Vagina (tissue), 2 donors: ENCODE data around the gene ARID5B.

Experiments
- POLR2A ChIP-seq, 2 donors: fragments of 450-650 bp; IDR thresholded peaks; one replicate each; pipeline ENCODE4 v1.6.1; 2017; ENCODE audit warnings: antibody characterized with exemption in 2 of 2, mild to moderate bottlenecking in 2 of 2, moderate library complexity in 2 of 2
- POLR2AphosphoS5 ChIP-seq, 2 donors: sonication (generic); formaldehyde crosslinking; IDR thresholded peaks; one replicate each; pipeline ENCODE4 v1.9.0; 2017; ENCODE audit warnings: antibody characterized with exemption in 2 of 2, mild to moderate bottlenecking in 2 of 2, low read depth in 1 of 2; ENCODE audit not compliant: insufficient read depth in 1 of 2
- TF ChIP-seq, protein P1 (sequence below), 3 experiments: fragments of 450-650 bp in 2 of 3; fragments of 200-600 bp in 1 of 3; sonication (generic) in 1 of 3; IDR thresholded peaks; one replicate each; pipeline ENCODE4 v1.5.1; 2017 to 2019; ENCODE audit warnings: antibody characterized with exemption in 3 of 3, mild to moderate bottlenecking in 2 of 3, moderate library complexity in 2 of 3

DNA sequence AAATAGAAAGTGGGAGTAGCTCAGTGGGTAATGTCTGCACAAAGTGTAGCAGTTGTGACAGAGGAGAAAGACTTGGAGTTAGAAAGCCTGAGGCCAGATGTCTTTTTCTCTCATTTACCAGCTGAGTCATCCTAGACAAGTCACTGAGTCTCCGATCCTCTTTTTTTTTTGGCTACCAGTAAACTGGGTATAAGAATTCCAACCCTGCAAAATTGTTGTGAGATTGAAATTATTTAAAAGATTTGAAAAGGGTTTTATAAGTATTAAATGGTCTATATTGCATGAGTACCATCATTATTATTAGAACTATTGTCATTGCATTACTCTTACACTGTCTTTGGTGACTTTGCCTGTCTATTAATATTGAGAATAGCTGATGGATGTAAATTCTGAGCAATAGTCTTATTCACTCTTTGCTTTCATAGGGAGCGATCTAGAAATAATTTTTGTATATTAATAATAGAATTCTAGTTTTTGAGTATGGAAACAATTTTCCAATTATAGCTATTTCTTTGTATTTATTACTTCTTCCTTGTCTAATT lies 74.0 kb downstream of the ARID5B start:
- TF ChIP-seq POLR2A (IDR thresholded peaks at IDR 0.05) (no peak), POLR2AphosphoS5 (IDR thresholded peaks at IDR 0.05; ENCODE audit: insufficient read depth in 1 of 2, low read depth in 1 of 2) (no peak)
- TF ChIP-seq, protein P1, sequence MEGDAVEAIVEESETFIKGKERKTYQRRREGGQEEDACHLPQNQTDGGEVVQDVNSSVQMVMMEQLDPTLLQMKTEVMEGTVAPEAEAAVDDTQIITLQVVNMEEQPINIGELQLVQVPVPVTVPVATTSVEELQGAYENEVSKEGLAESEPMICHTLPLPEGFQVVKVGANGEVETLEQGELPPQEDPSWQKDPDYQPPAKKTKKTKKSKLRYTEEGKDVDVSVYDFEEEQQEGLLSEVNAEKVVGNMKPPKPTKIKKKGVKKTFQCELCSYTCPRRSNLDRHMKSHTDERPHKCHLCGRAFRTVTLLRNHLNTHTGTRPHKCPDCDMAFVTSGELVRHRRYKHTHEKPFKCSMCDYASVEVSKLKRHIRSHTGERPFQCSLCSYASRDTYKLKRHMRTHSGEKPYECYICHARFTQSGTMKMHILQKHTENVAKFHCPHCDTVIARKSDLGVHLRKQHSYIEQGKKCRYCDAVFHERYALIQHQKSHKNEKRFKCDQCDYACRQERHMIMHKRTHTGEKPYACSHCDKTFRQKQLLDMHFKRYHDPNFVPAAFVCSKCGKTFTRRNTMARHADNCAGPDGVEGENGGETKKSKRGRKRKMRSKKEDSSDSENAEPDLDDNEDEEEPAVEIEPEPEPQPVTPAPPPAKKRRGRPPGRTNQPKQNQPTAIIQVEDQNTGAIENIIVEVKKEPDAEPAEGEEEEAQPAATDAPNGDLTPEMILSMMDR (IDR thresholded peaks at IDR 0.05), result no peak
